GM06990 (cell line): Measurements from ENCODE around the gene CACNA2D3.
A peak's percentile ranks its signal among the peaks of the same experiment; 100 is the strongest.

Source experiments
- DNase-seq: peaks from one replicate; pipeline ENCODE4 v3.0.0-alpha.2; 2011; ENCODE audit not compliant: insufficient read length; ENCODE audit errors: extremely low read depth
- H3K27me3 ChIP-seq: replicated peaks from 2 replicates; pipeline ENCODE4 v1.6.0; 2011; ENCODE audit warnings: low read length; ENCODE audit not compliant: control insufficient read depth, insufficient read depth
- H3K36me3 ChIP-seq: 2 replicates; pipeline ENCODE4 v1.5.1; 2011; ENCODE audit warnings: low read length; ENCODE audit not compliant: control insufficient read depth, insufficient read depth
- H3K4me3 ChIP-seq: replicated peaks from 2 replicates; pipeline ENCODE4 v1.5.1; 2011; ENCODE audit warnings: low read depth, mild to moderate bottlenecking, control low read depth, low read length
- CTCF ChIP-seq: IDR thresholded peaks from 2 replicates; pipeline ENCODE4 v1.5.1; 2011; ENCODE audit warnings: low read length, control low read depth, mild to moderate bottlenecking, inconsistent platforms; ENCODE audit not compliant: insufficient read depth, poor library complexity, severe bottlenecking

CACNA2D3 gene

GRCh38 chr3:54941690-54942362 lies 819.5 kb downstream of the CACNA2D3 start:
- no peak for TF ChIP-seq CTCF
- Histone ChIP-seq H3K4me3 (no peak overlapping the region), H3K27me3 (peaks cover 3% of the 10 kb centered on the region), H3K36me3 (no peaks in the 10 kb centered on the region)
- no peak for DNase-seq

GRCh38 chr3:54949491-54950044 lies 827.2 kb downstream of the CACNA2D3 start:
- H3K27me3 ChIP-seq = peaks cover 3% of the 10 kb centered on the region
- H3K4me3 ChIP-seq = no peak overlapping the region
- no peak for TF ChIP-seq CTCF
- DNase-seq = no peak
- no peaks in the 10 kb centered on the region for H3K36me3 ChIP-seq

GRCh38 chr3:54950391-54951003 lies 828.1 kb downstream of the CACNA2D3 start:
- TF ChIP-seq CTCF = no peak
- Histone ChIP-seq H3K4me3 (no peak overlapping the region), H3K27me3 (peaks cover 3% of the 10 kb centered on the region), H3K36me3 (no peaks in the 10 kb centered on the region)
- no peak for DNase-seq

- TF ChIP-seq CTCF = peak; percentile 39
- no peak overlapping the region for H3K4me3 ChIP-seq
- peaks cover 3% of the 10 kb centered on the region for H3K27me3 ChIP-seq
- DNase-seq = no peak
- H3K36me3 ChIP-seq = no peaks in the 10 kb centered on the region
Observed at GRCh38 chr3:54951405-54951804, 829.1 kb downstream of the CACNA2D3 start.

- no peak for TF ChIP-seq CTCF
- no peak for DNase-seq
- Histone ChIP-seq H3K36me3 (no peaks in the 10 kb centered on the region), H3K27me3 (peaks cover 3% of the 10 kb centered on the region; the same call in 1 of the 2 replicates), H3K4me3 (no peak overlapping the region)
Observed at GRCh38 chr3:54954022-54954421, 831.7 kb downstream of the CACNA2D3 start.
